ENCODE data around the gene IRF9.

Gene IRF9

GRCh38 chr14:24132061-24132685 is 28.9 kb upstream of the IRF9 start:
- no peak for DNase-seq (ENCODE audit: low read depth)

DNA sequence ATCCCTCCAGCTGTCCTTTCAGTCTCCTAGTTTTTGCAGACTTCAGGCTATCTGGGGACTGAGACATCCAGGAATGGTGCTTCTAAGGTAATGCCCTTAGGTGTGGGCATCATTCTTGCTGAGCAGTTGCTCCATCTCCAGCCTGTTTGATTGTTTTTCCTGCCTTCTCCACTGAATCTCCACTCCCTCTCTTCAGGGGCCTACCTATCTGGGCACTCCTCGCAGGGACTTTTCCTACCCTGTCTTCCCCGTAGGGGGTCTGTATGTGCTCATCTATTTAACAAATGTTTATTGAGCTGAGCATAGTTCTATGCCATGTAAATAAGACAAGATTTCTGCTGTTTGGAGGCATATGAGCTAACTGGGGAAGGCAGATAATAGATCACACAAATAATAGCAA is 28.1 kb upstream of the IRF9 start:
- DNase-seq (ENCODE audit: low read depth), result no peak

GRCh38 chr14:24133735-24134134 is 27.3 kb upstream of the IRF9 start:
- DNase-seq (ENCODE audit: low read depth), result no peak

DNA sequence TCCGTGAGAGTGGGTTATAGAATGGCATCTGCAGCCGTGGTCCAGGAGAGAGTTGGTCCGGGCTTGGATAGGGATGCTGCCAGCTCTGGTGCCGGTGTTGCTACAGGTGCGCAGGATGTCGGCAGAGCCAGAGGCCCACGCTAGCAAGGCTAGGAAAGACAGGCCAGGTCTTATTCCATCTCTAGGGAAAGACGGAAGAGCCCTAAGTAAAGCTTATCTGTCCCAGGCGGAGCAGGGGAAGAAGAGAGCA is 25.6 kb upstream of the IRF9 start:
- DNase-seq (ENCODE audit: low read depth), result no peak

DNA sequence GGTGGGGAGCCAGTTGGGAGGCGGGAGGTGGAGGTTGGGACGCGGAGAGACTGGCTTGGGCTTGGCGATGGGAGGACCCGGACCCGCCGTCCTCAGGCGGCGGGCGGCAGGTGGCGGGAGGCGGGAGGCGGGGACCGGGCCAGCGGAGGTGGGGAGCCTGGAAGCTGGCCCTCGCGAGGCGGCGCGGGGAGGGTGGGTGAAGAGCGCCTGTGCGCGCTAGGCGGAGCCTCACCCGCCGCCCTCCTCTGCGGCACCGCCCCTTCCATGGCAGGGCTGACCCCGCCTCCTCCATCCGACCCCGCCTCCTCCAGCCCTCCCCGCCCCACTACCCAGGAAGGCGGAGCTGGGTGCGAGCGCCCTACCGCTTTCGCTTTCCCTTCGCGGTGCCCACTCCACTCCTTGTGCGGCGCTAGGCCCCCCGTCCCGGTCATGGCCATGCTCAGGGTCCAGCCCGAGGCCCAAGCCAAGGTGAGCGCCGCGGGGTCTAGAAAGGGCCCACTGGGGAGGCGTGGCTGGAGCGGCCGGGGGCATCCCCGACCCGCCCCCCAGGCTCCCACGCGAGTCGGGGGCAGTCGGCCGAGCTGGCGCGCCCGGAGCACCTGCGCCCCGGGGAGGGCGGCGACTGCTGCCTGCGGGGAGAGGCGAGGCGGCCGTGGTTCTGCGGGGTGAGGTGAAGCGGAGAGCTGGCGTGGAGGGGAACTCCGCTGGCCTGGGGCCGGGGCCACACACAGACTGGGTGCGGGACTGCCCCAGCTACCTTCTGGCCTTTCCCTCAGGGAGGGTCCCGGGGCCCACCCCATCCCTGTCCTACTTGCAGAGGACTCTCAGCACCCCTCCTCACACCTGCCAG is 25.0 kb upstream of the IRF9 start, which contains the start of gene PSME1:
Gene PSME1, plus strand, starts transcription at position 361 of the 850 bp plus-strand sequence. Its CDS starts 69 bp downstream, at position 430.
- DNase-seq (ENCODE audit: low read depth), result peak; percentile 63

DNA sequence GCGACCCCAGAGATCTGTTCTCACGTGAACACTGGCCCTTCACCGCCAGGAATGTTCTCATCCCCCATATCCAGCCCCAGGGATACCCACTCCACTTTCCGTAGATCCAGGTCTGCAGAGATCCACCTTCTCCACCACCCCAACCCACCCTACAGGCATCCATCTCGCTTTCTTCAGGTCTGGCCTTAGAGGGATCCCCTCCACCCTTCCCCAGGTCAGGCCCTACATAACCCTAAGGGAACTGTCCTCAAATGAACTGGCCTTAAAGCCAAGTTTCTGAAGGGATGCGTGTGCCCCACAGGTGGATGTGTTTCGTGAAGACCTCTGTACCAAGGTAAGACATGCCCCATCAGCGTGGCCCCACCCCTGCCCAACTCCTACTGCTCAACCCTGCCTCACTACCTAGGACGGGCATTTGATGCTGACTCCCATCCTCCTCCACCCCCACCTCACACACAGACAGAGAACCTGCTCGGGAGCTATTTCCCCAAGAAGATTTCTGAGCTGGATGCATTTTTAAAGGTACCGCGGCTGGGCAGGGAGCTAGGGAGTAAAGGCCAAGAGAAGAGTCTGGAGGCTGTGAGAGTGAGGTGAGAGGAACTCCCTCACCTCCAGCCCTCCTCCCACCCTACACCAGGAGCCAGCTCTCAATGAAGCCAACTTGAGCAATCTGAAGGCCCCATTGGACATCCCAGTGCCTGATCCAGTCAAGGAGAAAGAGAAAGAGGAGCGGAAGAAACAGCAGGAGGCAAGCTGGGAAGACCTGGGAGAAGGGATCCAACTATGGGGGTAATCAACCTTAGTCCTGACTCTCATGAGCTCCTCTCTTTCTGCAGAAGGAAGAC is 24.2 kb upstream of the IRF9 start:
- no peak for DNase-seq (ENCODE audit: low read depth)

DNA sequence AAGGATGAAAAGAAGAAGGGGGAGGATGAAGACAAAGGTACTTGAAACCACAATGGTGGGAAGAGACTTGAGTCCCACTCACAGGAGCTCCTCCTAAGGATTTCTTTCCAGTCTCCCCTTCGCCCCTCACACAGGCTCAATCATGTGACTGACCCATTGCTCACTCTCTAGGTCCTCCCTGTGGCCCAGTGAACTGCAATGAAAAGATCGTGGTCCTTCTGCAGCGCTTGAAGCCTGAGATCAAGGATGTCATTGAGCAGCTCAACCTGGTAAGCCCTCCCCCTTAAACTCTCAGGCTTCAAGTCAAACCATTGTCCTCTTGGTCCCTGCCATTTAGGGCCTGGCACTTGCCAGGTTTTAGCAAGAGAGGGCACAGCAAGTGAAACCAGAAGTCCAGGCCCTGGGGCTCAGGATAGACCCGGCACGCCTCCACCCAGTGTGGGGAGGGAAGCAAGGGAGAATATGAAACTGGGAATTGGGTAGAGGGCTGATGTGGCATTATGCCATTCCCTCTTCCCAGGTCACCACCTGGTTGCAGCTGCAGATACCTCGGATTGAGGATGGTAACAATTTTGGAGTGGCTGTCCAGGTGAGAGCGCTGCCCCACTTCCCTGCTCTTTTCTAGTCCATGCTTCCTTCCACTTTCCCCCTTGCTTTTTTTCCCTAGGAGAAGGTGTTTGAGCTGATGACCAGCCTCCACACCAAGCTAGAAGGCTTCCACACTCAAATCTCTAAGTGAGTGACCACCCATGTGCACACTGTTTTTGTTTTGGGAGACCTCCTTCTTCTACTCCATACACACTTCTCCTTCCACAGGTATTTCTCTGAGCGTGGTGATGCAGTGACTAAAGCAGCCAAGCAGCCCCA is 23.3 kb upstream of the IRF9 start:
- DNase-seq (ENCODE audit: low read depth), result no peak

- DNase-seq (ENCODE audit: low read depth), result no peak
These were observed 22.4 kb upstream of the IRF9 start for GRCh38 chr14:24138396-24139271.

GRCh38 chr14:24139272-24139934 is 21.7 kb upstream of the IRF9 start:
- no peak for DNase-seq (ENCODE audit: low read depth)

DNA sequence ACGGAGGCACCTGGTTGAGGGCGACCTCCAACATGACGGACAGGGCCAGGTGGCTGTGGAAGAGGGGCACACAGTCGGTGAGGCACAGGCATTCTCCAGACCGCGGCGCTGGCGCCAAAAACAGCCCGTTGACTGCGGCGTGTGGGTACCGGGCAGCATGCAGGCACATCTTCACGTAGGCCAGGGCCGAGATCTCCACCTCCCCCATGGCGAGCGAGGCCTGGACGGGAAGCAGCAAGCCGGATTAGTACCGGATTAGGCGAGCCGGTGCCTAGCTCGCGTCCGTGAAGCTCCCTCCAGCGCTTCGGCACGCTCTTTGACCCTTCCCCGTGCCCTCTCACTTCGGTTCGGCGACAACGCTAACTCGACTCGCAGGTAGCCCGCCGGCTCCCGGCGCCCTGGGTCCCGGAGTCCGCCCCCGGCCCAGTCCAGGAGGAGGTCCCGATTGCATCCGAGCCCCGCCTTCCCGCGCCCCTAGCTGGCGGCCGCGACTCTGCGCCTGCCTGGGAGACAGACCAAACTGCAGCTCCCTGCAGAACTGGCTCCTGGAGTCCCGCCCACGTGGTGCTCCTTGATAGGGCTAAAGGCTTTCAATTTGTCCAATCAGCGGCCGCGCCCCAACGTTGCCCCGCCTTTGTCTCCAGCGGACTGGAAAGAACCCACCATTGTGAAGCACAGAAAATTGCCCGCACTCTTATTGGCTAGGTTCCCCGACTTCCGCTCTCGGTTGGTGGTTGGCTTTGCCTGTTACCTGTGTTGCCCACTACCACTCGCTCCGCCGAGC is 19.8 kb upstream of the IRF9 start, which contains the start of gene EMC9:
Gene EMC9, minus strand, starts transcription at position 495 of the 784 bp plus-strand sequence. Its CDS starts 287 bp downstream, at position 208.
- DNase-seq (ENCODE audit: low read depth), result peak; percentile 95

DNA sequence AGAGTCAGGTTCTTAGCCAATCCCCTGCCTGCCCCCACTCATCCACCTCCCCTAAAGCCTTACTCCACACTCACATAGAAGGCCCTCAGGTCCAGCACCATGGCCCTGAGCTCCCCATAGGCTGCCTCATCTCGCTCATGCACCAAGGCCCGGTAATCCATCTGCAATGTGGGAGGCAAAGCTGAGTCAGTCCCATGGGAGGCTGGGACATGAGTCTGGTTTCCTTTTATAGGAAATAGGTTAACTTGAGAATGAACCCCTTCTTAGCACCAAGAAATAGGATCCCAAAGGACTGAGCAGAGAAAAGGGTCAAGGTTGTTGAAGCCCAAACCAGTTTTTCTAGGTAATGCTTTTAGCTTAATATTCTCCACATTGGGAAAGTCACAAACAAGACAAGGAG is 17.6 kb upstream of the IRF9 start:
- no peak for DNase-seq (ENCODE audit: low read depth)

GRCh38 chr14:24144451-24144850 is 16.6 kb upstream of the IRF9 start:
- no peak for DNase-seq (ENCODE audit: low read depth)

DNA sequence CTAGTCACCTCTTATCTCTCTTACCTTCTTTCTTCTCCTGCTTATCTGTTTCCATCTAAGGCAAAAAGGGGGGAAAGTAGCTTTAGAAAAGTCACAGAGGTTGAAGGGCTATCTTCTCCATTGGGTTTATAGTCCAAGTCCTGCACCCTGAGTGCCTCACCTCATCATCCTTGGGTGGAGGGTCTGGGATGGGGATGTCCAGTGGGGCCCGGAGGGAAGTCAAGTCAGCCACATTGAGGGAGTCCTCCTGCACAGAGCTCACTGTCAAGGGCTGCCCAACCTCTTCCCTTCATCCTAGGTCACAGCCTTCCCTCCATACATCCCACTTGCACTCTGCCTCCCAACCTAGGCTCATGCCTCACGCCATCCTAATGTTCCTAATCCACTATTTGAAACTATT is 15.8 kb upstream of the IRF9 start:
- DNase-seq (ENCODE audit: low read depth), result no peak

DNA sequence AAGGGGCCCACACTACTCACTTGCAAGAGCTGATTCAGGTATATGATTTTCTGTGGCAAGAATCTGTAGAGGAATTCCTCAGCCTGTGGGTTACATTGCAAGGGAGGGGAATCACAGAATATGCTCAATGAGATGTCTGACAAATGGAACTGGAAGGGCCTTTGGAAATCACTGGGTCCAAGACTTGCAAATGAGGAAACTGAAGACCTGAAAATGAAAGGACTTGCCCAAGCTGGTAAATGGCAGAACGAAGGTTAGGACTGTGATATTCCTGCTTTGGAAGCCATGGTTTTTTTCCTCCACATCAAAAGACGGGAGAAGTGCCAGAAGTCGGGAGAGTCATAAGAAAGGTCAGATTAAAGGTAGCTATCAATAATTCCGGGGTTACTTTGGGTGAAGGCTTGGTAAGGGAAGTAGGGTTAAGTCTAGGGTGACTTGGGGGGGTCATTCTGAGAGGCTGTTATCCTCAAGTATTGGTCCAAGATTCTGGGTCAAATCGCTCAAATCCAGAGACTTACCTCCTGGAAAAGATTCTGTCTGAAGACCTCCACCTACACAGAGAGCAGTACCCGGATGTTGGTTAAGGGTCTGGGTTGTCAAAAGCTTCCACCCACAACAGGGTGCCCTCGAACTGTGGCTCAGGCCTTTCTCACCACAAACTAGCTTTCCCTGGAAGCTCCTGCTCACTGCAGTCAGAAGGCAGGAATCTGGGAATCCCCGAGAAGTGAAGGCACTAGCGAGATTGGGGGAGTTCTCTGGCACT is 15.2 kb upstream of the IRF9 start:
- DNase-seq (ENCODE audit: low read depth), result peak; percentile 59

- DNase-seq (ENCODE audit: low read depth), result peak; percentile 88
These were observed 14.6 kb upstream of the IRF9 start, which contains the start of gene PSME2 for GRCh38 chr14:24146453-24146977. TSS of gene PSME2 (minus strand) at chr14:24146610. CDS start at chr14:24146581, 29 bp downstream.

GRCh38 chr14:24146978-24147760 is 13.9 kb upstream of the IRF9 start, which contains the start of gene RNF31:
TSS of gene RNF31 (plus strand) at chr14:24147498. CDS start at chr14:24147699, 201 bp downstream.
- peak; percentile 96 for DNase-seq (ENCODE audit: low read depth)

DNA sequence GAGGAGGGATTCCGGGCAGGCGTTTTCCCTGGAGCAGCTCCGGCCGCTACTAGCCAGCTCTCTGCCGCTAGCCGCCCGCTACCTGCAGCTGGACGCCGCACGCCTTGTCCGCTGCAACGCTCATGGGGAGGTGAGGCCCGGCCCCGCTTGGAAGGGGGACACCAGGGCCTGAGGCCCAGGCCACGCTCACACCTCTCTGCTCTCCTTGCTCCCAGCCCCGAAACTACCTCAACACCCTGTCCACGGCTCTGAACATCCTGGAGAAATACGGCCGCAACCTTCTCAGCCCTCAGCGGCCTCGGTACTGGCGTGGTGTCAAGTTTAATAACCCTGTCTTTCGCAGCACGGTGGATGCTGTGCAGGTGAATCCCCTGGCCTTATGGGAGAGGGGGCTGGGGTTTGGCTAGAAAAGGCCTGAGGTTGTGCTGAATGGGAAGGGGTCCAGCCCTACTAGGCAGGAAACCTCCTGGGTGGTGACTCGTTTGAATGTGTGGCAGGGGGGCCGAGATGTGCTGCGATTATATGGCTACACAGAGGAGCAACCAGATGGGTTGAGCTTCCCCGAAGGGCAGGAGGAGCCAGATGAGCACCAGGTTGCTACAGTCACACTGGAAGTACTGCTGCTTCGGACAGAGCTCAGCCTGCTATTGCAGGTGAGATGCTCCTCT is 13.2 kb upstream of the IRF9 start:
- no peak for DNase-seq (ENCODE audit: low read depth)
